CD4-positive, alpha-beta T cell treated with Interleukin-2 at 100 ng/mL for 4 hours (primary cell): Measurements from ENCODE around the gene TH.
A peak's percentile ranks its signal among the peaks of the same experiment; 100 is the strongest.

Experiments
- DNase-seq: peaks from one replicate; pipeline ENCODE4 v3.0.0-alpha.2; 2020; ENCODE audit warnings: low spot score

TH gene

DNA sequence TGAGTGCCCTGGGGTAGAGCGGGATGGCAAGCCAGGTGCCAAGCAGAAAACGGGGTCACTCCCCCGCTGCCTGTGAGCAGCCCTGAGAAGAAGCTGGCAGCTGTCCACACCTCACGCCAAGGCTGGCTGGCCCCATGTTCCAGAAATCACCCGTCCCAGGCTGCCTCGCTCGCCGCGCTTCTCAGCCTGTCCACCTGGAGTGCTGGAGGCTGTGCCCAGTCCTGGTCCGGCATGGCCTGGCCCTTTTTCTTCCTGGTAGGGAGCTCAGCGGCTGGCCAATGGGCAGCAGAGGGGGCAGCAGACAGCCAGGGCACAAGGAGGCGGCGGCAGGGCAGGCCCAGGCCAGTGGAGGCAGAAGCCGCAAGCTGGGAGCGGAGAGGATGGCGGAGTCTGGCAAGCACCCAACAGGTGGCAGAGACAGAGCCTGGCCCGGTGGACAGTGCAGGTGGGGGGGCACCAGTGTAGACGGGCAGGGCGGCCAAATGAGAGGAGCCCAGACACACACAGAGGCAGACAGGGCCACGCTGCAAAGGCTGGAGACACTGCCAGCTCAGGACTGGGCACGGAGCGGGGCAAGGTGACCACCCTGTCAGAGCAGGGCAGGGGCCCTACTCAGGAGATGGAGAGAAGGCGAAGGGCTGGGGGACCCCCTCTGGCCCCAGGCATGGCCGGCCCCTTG is 37.2 kb upstream of the TH start:
- no peak for DNase-seq

GRCh38 chr11:2207773-2208621 is 36.4 kb upstream of the TH start:
- DNase-seq: no peak

DNA sequence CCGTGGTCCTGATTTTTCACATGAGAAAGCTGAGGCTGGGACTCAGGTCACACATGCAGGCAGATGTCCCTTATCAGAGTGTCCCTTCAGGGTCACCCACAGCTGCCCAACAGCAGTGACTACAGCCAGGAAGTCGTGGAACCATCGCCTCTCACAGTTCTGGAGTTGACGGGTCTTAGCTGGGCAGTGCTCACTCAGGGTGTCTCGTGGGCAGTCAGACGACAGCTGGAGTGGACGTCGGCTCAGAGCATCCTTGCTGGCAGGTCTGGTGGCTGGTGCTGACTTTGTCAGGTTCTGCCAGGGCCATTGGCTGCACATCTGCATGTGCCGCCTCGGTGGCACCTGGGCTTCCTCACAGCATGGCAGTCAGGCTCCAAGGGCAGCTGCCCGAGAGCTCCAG is 35.6 kb upstream of the TH start:
- DNase-seq: no peak

- no peak for DNase-seq
Measured at GRCh38 chr11:2205981-2206690, 34.5 kb upstream of the TH start.

DNA sequence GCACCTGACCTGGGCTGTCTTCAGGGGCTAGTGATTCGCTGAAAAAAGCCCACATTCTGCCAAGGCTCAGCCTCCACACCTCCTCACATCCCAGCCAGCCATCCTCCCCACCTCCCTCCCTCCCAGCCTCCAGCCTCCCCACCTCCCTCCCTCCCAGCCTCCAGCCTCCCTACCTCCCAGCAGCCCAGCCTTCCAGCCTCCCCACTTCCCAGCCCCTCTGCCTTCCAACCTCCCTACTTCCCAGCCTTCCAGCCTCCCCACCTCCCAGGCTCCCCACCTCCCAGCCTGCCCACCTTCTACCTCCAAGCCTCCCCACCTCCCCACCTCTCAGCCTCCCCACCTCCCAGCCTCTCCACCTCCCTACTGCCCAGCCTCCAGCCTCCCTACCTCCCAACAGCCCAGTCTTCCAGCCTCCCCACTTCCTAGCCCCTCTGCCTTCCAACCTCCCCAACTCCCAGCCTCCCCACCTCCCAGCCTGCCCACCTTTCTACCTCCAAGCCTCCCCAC is 33.7 kb upstream of the TH start:
- DNase-seq: no peak

DNA sequence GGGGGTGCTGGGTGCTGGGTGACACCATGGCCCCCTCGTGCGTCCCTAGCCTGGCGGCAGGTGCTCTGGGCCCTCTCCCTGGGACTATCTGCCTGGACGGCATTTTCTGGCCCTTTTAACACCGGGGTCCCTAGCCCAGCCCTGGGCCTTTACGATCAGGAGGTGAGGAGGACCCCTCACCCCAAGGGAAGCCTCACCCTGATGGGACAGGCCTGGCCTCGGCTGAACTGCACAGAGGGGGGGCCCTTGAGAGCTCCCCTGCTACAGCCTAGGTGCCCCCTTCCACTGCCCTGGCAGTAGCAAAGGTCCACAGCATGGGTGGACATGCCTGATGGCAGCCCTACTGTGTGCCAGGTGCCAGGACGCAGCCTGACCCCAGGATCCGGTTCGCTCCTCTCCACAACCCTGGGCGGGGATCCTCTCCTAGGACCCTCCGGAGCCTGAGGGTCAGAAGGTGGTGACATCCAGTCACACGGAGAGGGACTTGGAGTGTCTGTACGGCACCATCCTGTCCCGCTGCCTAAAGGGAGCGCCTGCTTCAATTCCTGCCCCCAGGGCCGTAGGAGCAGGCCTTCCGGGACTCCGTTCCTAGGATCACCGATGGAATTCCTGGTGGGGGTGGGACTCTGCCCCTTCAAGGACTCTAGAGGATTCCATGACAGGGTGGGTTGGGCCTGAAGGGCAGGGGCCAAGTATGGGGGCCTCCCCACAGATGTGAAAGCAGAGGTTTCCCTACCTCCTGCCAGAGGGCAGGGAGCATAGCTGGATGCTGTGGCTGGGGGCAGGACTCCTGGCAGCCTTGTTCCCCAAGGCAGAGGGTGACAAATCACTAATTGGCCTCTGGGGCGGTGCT is 33.0 kb upstream of the TH start:
- no peak for DNase-seq

- DNase-seq: no peak
Measured at GRCh38 chr11:2203440-2204259, 32.0 kb upstream of the TH start.

DNA sequence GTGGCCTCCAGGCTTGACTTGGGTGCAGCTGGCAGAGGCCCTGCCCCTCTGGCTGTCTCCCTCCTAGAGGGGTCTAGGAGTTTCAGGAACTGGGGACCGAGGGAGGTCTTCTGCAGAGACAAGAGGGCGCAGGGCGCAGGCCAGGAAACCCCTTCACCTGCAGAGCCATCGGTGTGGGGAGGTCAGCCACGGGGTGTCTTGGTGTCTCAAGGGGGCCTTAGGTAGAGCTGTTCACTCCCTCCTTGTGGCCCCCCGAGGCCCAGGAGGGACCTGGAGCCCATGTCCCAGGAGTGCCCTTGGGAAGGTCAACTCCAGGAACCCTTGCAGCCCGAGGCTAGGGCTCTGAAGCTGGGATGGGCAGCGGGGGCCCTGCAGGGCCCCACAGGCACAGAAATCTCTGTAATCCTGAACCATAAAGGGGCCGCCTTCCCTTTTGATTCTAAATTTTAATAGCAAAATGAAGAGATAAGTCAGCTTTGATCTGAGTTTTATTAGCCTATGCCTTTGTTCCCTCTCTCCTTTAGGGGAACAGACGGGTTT is 31.4 kb upstream of the TH start:
- DNase-seq: no peak

DNA sequence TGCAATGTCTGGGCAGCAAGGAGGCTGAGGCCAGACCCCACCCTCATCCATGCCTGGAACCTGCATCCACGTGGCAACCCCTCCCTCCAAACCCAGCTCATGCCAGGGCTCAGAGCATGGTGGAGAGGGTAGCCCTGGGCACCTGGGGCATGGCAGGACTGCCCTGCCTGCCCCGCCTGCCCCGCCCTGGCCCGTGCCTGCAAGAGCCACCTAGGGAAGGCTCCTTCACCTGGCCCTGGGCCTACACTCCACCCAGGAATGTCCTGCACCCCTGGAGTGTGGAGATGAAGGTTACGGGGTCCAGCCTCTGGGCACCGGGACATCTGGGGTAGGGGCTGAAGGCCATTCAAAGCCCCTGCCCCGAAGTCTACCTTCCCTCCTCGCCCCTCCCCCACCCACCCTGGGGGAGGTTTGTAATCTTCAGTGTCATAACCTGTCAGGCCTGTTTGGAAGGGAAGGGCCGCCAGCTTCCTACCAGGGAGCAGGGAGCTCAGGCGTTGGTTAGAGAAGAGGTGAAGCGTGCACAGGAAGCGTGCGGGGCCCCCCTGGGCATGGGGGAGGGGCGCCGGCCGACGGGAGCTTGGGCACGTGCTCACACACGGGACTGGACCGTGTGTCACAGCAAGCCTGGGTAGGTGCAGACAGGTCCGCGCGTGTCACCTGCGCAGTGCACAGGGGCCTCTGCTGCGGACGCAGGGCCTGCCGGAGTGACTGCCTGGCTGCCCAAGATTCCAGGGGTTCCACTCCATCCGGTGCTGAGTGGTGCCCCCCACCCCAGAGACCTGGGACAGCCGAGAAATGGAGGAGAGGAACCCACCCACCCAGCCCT is 30.7 kb upstream of the TH start:
- no peak for DNase-seq

GRCh38 chr11:2201542-2201941 is 29.9 kb upstream of the TH start:
- DNase-seq: no peak

DNA sequence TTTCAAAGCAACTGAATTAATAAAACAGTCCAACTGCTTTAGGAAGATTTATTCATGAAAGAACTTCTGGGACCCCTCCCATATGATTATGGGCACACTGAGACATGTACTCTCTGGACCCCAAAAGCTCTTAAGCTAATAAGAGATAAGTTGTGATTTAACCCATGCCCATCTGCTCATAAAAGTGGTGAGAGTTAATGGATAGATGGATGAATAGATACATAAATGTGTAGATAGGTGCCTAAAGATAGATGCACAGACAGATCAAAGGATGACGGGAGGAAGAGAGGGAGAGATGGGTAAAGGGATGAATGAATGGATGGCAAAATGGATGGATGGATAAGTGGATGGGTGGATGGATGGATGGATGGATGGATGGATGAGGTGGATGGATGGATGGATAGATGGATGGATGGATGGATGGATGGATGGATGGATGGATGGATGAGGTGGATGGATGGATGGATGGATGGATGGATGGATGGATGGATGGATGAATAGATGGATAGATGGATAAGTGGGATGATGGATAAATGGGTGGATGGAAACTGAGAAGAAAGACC is 29.4 kb upstream of the TH start:
- DNase-seq: no peak

- no peak for DNase-seq
Measured at GRCh38 chr11:2200536-2200935, 28.9 kb upstream of the TH start.

GRCh38 chr11:2199466-2200341 is 28.1 kb upstream of the TH start:
- no peak for DNase-seq

- DNase-seq: no peak
Measured at GRCh38 chr11:2198621-2199365, 27.2 kb upstream of the TH start.

DNA sequence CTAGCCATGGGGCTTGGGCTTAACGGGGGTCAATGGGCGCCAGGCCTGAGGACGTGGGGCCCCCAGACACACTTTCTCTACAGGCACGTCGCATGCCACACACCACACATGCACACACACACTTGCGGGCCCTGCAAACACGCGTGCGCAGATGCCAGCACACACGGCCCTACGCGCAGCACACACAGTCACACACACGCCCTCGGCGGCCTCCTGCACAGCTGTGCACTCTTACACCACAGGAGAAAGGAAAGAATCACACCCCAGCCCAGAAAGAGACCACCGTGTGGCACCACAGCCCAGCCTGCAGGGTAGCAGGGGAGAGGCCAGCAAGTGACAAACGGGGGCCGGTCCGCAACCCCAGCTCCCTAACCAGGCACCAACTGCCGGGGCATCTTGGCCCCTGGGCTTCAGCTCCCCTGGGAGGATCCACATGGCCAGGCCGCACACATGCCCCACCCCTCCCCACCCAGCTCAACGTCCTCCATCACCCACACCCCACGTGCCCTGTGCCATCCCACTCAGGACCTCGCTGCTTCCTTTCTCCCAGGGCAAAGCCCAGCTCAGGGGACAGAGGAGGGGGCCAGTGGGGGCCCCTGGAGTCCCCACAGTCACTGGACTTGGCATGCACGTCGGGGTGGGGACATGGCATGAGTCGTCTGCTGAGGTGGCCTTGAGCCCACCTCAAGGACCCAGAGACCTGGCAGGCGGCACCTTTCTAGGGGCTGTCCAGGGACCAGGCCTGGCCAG is 26.3 kb upstream of the TH start:
- no peak for DNase-seq

- peak; percentile 68 for DNase-seq
Measured at GRCh38 chr11:2196970-2197770, 25.6 kb upstream of the TH start.
